ENCODE data around the gene RAB30.

GRCh38 chr11:83063073-83063754, 8.5 kb downstream of the RAB30 start:
- TF ChIP-seq CTCF (IDR thresholded peaks at IDR 0.05) = no peak
- no peak for TF ChIP-seq POLR2A (IDR thresholded peaks at IDR 0.05)
- TF ChIP-seq POLR2AphosphoS5 (IDR thresholded peaks at IDR 0.05) = no peak
